CD4-positive, alpha-beta T cell treated with Interleukin-17A for 1 hour (primary cell): ENCODE results near the gene ELAVL3.
"Not testable (repeated sequence)": the region's sequence is repeated elsewhere in the genome, so short reads cannot be mapped to it uniquely, and the experiment has no call there.

ENCODE experiments used
- DNase-seq: peaks from one replicate; pipeline ENCODE4 v3.0.0-alpha.2; 2020

The ELAVL3 gene

GRCh38 chr19:11486661-11487503 is 6.0 kb upstream of the ELAVL3 start:
- DNase-seq: no peak

DNA sequence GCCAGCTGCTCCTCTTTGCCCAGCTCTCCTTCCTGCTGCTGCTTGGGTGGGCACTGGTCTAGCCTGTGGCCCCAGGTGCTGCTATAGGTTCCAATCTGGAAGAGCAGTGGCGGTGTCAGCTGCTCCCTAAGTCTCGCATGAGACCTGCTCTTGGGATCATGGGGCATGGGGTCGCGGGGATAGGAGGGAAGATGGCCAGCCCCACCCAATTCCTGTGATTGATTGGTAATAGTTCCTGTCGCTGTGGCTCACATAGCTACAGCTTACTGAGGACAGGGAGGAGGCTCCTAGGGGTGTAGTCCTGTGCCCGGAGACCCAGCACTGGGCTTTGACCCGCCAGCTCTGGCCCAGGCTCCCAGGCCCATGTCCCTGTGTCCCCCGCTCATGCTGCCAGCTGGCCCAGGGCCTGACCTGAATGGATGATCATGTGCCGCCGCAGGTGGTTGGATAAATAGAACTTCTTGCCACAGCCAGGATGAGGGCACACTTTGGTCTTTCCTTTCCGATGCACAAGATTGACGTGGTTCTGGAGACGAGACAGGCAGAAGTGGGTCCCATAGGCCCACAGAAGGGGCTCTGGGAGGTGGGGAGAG is 4.5 kb upstream of the ELAVL3 start:
- DNase-seq: no peak

DNA sequence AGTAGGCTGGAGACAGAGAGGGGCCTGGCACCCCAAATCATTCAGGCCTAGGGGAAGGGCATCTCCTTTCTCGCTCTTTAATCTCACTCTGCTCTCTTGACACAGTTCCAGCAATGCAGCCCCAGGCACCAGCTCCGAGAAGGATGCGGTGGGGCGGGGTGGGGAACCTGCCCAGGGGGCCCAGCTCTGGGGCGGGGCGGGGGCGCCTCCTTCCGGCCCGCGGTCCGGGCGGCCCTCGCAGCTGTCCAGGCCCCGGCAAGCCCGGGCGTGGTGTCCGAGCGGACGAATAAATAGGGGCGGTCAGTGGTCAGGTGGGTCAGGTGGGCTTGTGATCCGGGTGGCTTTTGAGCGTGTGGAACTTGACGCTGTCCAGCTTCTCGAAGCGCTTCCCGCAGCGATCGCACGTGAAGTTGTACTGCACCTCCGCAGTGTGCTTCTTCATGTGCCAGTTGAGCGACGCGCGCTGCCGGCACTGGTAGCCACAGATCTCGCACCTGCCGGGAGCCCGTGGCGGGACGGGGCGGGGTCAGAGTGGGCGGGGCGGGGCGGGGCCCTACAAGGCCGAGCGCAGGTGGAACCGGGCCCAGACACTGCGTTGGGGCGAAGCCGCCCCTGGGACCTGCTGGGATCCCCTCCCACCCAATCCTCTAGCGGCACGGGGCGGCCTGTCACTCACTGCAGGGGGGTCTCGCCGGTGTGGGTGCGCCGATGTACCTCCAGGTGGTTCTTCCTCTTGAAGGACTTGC is 2.7 kb upstream of the ELAVL3 start:
- DNase-seq: no peak

GRCh38 chr19:11482384-11483050 is 1.7 kb upstream of the ELAVL3 start:
- peak; percentile 88 for DNase-seq

DNA sequence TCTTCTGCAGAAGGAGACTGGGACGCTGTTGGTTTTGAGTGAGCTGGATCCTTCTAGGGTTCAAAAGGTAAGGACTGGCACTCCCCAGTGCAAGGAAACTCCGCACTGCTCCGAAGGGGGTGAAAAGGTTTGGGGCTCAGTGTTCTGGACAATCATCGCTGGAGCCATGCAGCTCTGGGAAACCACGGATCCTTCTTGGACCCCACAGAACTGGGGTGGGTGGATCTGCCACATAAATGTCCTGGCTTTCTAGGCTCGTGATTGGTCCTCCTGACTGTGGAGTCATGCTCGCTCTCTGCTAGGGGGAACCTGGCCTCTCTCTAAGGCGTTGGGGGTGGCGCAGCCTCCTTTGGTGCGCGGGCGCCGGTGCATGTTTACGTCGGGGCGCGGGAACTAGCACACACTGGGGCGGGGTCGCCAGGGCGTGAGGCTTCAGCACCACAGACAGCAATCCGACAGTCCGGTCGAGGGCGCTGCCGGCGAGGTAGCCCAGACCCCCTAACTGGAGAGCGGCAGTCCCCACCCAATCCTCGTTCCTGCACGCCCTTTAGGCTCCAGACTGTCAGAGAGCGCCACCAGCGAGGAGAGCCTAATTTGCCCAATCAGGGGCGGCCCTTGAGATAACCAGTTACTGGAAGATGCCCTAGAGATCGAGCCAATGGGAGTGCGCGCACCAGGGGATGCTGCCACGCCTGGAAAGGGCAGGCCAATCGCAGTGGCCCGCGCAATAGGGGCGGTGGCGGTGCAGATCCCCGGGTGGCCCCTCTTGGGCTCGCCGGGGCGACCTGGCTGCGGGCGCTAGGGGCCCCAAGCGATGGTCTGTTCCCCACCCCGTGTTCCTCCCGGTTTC is 913 bp upstream of the ELAVL3 start:
- DNase-seq: peak; percentile 74

DNA sequence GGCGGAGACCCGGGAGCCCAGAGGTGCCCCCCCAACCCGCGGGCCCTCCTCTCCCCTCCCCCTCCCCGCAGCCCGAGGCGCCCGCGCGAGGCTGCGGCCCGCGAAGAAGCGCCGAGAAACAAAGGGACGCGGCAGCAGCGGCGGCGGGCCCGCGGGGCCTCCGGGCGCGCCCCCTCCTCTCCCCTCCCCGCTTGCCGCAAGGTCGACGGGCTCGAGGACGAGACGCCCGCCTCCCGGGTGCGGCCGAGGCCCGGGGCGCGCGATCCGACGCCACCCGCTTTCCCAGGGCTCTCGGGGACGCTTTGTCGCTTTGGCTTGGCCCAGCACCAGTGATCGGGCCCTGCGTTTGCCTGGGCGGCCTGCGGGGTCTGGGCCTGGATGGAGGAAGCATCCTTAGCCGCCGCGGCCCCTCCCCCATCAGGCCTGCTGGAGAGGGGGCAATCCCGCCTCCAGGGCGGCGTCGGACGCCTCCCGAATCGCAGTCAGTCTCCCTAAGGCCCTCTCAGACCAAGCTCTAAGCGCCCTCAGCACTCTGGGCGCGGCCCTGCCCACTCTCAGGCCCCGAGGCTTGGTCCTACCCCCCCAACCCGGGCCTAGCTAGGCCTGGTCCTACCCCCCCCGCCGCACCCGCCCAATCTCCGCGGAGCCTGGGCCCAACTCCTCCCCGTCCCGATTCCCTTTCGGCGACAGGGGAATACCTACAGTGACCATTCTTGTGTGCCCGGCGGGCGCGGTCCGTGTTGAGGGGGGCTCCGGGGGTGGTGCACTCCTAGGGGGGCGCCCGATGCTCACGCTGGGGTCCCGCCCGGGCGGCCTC is 740 bp downstream of the ELAVL3 start:
- no peak for DNase-seq

- DNase-seq: no peak
These were observed 1.6 kb downstream of the ELAVL3 start for GRCh38 chr19:11479090-11479897.

DNA sequence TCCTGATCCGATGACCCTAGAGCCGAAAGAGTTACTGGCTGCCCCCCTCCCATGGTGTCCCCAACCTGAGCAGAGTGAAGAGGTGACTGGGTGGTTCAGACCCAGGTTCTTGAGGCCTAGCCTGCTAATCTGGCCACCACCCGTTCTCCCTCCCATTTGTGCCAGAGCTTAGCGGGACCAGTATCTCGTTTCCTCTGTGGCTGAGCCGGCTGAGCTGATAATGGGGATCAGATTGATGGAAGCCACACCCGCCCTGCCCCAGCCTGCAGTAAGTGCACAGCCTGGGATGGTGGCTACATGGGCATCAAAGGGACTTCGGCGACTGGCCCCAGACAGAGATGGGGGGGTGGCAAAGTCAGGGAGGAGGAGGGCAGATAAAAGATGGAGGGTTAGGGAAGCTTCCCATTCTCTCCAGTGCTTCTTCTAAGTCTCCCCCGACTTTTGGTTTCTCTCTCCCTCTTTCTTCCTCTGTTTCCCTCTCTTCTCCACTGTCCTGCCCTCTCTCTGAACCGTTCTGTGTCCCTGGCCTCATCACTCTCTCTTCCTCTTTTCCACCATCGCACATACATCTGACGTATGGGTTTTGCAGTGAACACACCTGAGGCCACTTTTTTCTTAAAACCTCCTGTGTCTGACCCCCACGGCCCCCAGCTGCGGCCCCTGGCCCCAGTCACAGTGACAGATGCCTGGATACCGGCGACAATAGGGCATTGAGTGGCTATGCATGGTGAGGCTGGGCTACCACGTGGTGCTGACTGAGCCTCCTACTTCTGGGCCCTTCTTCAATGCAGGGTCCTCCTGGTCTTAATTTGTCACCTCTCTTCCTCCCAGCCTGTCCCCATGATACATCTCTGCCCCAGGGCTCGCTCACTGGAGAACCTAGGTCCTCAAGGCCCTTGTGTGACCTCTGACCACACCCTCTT is 2.4 kb downstream of the ELAVL3 start:
- DNase-seq: no peak

- DNase-seq: no peak
These were observed 5.0 kb downstream of the ELAVL3 start for GRCh38 chr19:11475861-11476260.

DNA sequence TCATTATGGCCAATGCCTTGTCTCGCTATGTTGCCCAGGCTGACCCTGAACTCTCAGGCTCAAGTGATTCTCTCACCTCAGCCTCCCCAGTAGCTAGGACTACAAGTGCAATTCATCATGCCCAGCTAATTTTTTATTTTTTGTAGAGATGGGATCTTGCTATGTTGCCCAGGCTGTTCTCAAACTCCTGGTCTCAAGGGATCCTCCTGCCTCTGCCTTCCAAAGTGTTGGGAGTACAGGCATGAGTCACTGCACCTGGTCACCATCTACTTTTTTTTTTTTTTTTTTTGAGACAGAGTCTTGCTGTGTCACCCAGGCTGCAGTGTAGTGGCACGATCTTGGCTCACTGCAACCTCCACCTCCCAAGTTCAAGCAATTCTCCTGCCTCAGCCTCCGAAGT is 5.5 kb downstream of the ELAVL3 start:
- not testable (repeated sequence) for DNase-seq

DNA sequence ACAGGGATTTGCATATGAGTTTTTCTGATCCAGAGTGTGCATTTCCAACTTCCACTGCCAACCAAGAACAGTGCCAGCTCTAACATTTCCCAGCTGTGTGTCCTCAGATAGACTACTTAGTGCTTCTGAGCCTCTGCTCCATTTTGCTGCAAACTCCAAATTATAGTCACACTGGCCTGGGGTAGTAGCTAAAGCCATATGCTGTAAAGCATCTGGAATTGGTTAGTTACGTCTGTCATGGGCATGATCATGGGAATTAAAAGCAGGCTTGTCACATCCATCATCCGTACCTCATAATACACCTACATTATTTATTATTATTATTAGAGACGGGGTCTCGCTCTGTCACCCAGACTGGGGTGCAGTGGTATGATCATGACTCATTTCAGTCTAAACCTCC is 7.1 kb downstream of the ELAVL3 start:
- no peak for DNase-seq

DNA sequence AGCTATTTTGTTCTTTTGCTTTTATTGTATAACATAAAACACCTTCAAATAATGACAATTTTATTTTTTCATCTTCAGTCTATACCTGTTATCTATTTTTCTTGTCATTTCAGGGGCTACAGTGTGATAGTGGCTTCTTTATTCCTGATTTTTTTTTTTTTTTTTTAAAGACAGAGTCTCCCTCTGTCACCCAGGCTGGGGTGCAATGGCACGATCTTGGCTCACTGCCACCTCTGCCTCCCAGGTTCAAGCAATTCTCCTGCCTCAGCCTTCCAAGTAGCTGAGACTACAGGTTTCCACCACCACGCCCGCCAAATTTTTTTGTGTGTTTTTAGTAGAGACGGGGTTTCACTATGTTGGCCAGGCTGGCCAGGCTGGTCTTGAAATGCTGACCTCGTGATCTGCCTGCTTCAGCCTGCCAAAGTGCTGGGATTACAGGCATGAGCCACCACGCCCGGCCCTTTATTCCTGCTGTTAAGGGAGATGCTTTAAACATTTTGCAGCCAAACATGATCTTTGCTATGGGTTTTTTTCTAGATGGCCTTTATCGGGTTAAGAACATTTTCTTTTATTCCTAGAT is 12.5 kb downstream of the ELAVL3 start:
- not testable (repeated sequence) for DNase-seq

DNA sequence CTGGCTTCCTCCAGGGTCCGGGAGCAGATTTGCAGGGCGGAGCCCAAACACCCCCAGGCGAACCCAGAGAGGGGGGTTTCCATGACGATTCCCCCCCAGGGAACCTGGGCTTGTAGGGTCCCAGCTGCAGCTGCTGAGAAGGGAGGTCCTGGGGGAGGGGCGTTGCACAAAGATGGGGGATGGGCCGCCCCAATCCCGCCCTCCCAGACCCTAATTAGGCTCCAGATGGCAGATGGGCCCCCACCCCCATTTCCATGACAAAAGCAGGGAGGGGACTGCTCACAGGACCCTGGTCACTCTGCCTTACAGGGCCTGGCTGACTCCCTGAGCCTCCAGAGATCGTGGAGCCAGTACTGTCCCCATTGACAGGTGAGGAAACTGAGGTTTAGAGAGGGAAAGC is 15.2 kb downstream of the ELAVL3 start:
- no peak for DNase-seq

- no peak for DNase-seq
These were observed 16.2 kb downstream of the ELAVL3 start for GRCh38 chr19:11464333-11465265.

- no peak for DNase-seq
These were observed 17.5 kb downstream of the ELAVL3 start for GRCh38 chr19:11463391-11463790.

DNA sequence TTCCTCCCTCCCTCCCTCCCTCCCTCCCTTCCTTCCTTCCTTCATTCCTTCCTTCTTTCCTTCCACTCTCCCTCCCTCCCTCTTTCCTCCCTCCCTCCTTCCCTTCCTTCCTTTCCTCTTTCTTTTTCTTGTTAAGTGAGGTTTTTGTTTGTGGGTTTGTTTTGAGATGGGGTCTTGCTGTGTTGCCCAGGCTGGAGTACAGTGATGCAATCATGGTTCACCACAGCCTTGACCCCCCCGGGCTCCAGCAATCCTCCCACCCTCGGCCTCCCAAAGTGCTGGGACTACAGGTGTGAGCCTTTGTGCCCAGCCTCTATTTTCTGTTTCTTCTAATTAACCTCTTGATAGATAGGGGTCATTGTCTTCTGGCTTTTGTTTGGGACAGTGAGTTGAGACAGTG is 19.4 kb downstream of the ELAVL3 start:
- DNase-seq: no peak

GRCh38 chr19:11460207-11460606 is 20.6 kb downstream of the ELAVL3 start:
- no peak for DNase-seq

- not testable (repeated sequence) for DNase-seq
These were observed 21.9 kb downstream of the ELAVL3 start for GRCh38 chr19:11458912-11459311.
